HG03469 (cell line): ENCODE data around the gene P2RY12.

ENCODE experiments used
- ATAC-seq: cut with Tn5 transposase; IDR thresholded peaks from one replicate; pipeline ENCODE4 v1.9.1; 2021; ENCODE audit warnings: mild to moderate bottlenecking, moderate library complexity, moderate number of reproducible peaks; ENCODE audit not compliant: unreplicated experiment

Gene P2RY12

DNA sequence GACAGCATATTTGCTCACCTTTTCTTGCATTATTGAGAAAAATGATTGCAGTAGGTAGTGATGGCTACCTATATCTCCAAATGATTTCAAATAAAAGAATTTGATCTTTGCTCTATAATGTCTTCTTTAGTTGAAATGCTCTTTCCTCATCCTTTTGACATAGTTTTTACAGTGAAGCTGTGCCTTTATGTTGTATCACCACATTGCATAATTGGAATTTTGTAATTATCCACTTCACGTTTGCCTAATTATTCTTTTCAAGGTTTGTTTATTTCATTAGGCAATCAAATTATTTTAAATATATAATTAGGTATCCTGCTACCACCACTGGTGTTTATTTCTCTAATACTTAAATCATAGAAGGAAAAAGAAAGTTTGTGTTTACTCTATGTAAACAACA, 33.9 kb downstream of the P2RY12 start:
- ATAC-seq = no peak

DNA sequence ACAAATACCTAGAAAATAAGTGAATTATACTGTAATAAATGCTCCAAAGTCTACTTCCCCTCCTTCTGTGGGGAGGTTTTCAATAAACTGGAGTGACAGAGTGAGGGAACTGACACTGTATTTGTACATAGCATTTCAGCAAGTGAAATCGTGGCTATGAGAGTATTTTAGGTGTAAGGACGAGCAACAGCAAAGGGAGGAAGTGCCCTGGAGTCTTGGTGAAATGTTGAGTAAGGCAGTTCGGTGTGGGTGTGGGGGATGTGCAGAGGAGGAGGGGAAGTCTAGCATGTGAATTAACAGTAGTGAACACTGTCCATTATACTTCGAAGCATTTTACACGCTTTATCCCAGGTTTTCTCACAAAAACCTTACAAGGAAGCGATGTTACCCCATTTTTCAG, 37.1 kb downstream of the P2RY12 start:
- ATAC-seq = no peak

DNA sequence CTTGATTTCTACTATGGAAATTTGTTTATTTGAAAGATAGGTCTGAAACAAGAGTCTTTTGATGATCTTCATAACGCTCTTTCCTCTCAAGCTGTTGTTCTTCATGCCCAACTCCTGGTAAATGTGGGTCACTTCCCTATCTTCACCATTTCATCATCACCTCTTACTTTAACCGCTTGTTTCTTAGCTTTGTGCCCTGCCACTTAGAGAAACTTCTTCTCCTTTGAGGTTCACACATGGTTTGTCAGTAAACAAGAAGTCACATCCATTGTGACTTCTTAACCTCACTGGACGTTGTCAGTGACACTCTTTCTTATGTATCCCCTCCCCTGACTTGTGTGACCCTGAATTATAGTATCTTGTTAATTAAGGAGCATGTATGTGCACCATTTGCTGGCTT, 38.3 kb downstream of the P2RY12 start:
- no peak for ATAC-seq

DNA sequence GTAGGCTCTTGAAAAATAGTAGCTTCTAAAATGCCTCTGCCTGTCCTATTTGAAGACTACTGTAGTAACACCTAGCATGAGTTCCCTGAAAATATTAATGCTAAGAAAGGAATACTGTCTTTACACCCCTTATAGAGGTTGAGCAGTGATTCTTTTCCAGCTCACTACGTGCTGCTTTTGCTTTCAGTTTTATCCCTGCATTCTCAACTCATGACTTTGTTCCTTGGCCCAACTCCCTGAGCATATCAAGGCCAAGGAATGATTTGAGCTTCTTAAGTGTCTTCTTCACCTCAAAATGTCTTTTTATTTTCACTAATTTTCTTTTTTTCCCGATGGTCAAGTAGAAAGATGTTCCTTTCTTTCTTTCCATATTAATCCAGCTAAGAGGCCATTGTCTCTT, 38.7 kb downstream of the P2RY12 start:
- ATAC-seq = no peak

DNA sequence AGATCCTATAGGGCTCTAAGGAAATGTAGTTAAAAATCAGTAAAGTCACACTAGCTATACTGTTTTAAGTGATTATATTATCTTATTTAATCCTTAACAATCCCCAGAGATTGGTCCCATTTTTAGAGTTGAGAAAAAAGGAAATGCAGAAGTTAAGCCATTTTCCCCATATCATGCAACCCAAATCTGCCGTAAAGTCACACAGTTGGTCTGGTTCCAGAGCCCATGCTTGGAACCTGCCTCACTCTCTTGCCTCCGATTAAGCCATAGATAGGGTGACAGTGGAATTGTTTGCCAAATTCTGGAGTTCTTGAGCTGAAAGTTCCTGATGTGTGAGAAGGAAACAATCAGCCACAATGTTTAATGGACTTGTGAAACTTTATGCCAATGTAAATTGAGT, 52.9 kb downstream of the P2RY12 start:
- ATAC-seq = no peak

DNA sequence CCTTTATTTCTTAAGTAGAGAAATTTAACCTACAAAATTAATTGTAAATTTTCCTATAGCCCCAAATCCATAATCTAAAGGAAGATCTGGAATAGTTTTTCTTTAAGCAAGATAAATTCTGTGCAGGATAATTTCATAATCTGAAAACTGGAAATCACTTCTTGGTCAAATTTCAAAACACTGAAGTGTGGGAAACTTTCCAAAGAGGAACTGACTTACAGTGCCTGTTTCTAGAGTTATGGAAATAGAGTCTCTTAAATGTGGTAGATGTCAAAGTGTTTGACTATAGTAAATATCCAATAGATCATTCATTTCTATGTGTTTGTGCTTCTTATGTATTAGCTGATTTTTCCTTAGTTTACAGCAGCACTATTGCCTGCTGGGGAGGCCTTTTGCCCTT, 53.7 kb downstream of the P2RY12 start:
- ATAC-seq = no peak

DNA sequence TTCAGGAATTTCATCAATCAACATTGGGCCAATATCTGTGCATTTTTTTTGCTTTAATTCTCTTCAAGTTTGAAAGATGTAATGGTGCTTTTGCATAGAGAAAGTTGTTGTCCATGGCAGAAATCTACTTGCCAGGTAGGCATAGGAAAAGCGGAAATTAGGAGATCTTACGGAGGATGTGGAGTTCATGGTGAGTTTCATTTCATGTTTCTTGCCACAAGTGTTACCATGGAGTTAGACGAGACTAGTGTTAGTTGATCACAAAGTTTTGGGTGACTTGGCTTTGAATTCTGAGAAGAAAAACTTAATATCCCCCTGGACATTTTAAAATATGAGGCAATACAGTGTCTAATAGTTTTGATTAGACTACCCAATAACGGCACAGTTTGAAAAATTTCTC, 54.2 kb downstream of the P2RY12 start:
- ATAC-seq = no peak

DNA sequence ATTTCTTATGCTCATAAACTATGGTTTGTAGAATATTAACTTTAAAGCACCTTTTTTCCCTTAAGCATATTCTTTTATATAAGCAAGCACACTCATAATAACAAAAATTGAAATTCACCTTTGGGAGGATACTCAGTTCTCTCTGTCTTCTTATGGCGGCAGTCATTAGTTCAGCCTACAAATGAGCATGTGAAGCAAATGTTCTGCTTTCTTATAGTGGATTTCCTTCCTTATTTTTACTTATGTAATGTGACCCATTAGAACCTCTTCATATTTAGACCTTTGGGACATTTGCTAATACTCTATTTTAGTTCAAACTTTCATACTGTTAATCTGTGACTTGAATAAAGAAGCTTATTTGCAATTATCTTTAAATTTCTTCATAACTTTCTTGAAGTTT, 55.2 kb downstream of the P2RY12 start, which contains the start of gene P2RY13:
Gene P2RY13, minus strand, starts transcription at position 187 of the 400 bp plus-strand sequence. Its CDS starts 21 bp downstream, at position 166.
- no peak for ATAC-seq

DNA sequence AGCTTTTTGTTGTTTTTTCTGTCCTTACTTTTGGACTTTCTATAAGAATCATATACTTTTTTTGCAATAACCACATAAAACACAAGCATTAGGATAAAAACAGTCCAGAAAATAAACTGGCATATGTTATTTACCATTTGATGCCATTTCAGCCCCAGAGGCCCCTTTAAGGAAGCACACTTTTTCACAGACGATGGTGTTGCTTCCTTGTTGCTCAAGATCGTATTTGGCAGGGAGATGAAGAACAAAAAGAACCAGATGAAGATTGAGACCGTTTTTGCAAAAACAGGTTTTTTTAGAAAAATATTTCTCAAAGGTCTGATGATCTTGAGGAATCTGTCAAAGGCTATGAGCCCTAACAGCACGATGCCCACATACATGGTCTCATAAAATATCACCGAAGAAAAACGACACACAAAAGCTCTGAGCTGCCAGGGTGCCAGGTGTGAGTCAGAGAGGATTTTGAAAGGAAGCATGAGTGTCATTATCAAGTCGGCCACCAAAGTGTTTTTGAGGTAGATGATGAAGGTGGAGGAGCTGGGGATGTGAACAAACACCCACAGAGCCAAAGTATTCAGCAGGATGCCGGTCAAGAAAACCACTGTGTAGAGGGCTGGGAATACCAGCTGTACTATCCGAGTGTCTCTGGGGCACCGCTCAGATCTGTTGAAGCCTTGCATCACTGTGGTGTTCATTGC, 56.1 kb downstream of the P2RY12 start:
- ATAC-seq = no peak

DNA sequence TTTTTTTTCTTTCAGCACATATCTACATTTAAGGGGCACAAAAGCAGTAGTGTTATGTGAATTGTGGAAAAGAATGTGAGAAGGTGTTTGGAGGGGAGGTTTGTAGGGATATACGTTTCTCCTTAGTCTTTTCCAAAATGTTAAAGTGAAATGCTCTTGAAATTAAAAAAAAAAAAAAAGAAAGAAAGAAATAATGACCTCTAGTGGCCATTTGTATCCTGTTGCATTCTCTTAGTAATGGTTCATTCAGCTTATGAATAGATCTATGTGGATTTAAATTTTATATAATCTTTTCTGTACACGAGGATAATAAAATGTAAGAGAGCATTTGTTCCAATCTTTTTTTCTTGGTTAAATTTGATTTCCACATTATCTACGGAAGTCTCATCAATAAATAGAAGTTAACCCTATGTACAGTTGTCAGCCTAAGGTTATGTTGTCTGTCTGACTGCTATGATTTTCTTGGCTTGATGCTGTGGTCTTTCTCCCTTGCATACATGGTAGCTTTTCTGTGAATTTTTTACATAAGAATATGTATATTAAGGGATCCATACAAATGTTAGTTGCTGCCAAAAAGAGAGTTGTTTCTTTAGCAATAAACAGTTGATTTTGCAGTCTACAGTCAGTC, 56.9 kb downstream of the P2RY12 start:
- no peak for ATAC-seq

DNA sequence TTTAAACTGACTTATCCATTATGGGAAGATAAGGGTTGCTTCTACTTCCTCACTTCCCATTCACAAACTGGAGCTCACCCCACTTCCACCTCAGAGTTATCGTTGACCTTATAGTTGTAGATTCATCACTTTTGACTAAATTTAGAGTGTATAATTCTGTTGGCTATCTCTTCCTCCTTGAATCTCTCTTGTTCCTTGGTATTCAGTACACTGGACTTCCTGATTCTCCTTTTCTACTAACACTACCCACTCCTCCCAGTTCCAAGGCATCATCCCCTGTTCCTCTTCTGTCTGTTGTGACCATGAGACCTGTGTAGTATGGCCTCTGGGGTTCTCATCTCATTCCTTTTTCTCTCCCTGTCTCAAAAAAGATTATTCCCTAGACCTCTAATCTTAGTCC, 62.0 kb downstream of the P2RY12 start:
- no peak for ATAC-seq

DNA sequence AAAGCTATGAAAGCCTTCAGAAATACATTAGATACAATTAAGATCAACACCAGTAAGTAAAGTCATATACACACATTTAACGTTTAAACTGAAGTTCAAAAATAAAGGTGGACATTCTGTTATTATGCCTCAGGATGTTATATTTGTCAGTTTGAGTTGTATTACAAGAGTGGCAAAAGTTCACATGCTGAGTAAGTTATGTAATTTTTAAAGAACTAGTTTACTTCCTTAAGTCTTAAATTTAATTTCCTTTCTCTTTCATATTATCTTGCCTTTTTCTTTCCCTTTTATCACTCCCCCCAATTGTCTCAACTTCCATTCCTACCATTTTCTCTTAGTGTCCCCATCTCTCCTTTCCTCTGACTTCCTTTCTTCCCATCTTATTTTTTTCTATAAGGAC, 63.0 kb downstream of the P2RY12 start:
- no peak for ATAC-seq

DNA sequence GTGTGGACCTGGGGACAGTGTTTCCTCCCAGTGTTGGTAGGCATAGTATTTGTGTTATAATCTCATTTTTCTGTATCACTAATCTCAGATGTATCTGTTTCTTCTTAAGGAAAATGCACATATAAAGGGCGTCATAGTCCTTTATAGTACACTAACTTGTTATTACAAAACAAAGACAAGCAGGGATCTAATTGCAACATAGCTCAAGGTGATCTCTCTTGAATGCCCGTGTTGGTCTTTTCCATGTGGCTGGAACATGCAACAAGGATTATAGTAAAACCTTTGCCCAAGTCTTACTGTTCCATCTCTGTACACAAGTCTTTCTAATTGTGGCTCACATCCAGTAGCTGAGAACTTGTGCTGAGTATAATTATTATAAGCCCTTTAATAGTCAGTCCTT, 64.4 kb downstream of the P2RY12 start:
- no peak for ATAC-seq

DNA sequence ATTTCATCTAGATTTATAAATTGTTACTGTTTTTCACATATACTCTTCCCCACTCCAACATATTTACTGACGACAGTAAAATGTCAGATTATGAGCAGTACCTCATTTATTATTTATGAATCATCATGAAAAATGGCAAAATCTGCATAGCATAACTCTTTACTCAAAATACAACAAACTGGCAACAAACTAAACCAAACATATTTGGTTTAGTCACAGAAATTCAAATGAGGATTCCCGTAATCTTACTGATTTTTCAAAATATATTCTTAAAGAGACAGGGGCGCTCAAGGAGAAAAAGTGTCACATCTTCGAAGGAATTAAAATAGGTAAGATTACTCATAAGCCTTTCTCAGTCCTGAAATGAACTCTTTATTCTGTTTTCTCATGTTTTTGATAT, 64.9 kb downstream of the P2RY12 start:
- ATAC-seq = no peak

DNA sequence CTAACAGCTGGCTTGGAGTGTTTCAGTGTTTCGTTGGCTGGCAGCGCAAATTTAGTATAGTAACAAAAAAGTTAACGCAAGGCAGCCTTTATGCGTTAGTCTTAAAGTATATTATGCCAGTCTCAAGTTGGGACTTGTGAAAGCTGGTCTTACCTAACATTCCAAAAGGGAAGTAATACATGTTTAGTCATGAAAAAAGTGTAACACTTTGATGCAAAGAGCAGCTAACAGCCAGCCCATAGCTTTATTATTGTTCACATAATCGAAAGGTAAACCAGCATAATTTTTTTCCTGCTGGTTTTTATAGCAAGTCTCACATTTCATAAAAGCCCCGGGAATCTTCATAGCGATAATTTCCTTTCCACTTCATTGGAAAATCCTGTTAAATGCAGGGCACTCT, 65.6 kb downstream of the P2RY12 start:
- ATAC-seq = no peak

DNA sequence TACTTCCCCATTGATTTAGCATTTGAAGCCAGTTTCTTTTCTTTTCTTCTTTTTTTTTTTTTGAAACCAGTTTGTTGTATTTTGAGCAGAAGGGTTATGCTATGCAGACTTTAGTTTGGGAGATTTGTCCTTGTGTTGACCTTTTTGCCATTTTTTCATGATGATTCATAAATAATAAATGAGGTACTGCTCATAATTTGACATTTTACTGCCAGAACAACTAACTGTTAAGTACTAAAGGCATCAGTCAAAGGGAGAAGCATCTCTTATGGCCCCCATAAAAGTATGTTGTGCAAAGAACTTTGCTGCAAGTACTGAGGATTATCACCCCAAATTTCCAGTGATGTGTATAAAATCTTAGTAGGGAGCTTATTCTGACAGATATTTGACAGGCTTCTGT, 66.2 kb downstream of the P2RY12 start:
- no peak for ATAC-seq

DNA sequence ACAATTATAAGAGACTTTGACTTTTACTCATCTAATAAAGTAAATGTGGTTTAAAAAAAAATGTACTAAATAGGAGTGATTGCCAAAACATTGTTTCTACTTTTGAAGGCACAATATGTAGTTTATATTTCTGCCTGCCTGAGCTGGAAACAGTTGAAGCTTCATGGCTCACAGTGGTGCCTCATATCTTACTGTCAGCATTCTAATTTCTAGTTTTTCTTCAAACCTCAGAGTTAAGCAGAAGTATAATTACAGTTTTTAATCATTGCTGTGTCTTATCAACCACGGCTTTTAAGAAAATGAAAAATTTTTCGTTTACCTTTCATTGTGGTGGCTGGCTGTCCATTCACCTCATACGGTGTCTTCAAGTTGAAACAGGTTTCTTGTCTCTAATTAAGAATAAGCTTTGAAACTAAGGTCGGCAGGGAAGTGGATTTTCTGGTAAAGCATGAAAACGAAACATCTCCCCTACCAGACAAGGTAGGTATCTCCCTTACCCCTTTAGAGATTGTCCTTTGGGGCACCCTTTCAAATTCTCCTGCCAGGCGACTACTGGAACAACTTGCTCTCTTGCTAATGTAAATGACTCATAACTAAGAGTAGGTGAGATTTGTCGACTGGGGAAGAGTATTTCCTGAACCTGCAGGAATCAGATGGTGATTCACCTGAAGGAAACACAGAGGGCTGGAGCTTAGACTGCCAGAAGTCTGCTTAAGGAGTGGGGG, 68.1 kb downstream of the P2RY12 start, which contains the start of gene GPR87:
Gene GPR87, minus strand, starts transcription at position 554 of the 725 bp plus-strand sequence. CDS start 16,720 bp downstream, outside the sequence.
- no peak for ATAC-seq

DNA sequence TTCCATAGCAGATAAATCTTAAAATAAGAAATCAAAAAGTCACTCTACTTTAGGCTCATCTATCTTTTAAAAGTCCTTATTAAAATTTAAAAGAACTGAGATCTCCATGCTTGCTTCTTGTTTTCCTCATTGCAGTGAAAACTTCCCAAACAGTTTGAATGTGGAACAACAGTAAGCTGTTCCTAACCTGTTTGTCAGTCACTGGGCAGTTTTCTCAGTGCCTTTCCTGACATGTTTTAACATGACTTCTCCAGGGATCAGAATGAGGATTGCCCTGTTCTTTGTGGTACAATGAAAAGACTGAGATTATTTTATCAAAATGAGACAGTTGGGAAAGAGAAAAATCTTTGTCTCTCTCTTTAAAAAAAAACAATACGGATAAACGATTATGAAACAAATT, 68.7 kb downstream of the P2RY12 start:
- ATAC-seq = no peak

DNA sequence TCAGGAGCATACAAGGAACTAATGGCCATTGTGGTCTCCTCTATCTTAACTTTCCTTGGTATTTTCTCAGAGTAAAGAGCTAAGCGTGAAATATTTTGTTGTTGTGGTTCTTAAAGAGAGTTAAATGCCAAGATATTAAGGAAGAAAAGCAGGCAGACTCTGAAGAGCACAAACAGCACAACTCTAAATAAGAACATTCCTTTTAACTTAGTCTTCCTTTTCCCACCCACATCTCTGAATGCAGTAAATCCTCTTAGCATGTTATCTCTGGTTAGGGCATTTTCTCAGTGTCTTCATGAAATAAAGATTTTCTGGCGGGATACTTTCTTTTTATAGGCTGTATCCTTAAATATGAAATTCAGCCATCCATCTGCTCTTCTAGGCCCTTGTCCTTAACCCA, 69.4 kb downstream of the P2RY12 start:
- no peak for ATAC-seq

DNA sequence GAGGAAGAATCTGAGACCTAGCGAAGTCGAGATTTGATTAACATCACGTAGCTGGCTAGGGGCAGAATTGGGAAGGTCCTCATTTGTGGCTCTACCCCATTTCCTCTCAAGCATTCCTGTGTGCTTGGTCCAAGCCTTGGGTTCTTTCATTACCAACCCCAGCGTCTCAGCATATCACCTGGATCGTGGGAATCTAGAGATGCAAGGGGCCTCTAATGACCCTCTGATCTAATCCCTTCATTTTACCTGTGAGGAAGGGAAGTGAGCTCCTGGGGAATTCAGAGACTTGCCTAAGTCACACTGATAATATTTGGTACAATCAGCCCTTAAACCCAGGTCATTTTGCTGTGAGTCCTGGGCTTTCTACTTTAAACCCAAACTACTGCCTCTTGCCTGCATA, 70.0 kb downstream of the P2RY12 start:
- no peak for ATAC-seq

DNA sequence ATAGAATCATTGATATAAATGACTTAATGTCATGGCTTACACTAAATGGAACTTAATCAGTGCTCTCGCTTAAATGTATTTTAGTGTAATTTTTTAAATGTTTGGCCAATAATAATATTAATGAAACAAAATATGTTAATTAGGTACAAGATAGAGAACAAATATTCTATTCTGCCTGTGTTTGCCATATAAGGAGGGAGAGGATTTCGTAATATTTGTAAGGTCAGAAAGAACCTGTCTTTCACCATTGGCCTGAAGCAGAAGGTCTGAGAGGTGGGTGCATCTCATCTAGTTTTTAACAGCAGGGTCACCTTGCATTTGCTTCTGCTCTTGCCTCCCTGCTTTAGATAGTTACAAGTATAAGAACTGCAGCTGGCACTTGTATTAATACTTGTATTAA, 70.4 kb downstream of the P2RY12 start:
- no peak for ATAC-seq

DNA sequence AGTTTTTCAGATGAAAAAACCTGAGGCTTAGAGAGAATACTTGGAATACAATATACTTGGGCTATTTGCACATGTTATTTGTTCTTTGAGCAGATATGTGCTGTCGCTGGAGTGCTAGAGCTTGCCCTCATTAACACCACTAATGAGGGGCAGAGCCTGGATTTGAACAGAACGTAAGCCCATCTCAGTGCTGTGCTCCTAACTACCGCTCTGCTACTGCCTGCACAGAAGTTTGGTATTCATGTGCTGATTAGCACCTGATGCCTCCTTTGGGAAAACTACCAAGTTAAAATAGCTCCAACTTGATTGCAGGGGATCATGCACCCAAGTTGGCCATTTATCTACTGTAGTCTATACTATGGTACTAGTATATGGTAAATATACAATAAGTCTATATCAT, 71.6 kb downstream of the P2RY12 start:
- no peak for ATAC-seq
